COLO829 (cell line): ENCODE results near the gene CIAO3.

Experiments used
- DNase-seq: peaks from one replicate; pipeline ENCODE4 v3.0.0; 2012; ENCODE audit warnings: low spot score

CIAO3 gene

GRCh38 chr16:709566-710499 is 31.0 kb downstream of the CIAO3 start:
- DNase-seq, result peak; percentile 96

GRCh38 chr16:708959-709358 is 31.8 kb downstream of the CIAO3 start:
- DNase-seq, result no peak

GRCh38 chr16:708019-708418 is 32.8 kb downstream of the CIAO3 start:
- DNase-seq, result no peak

- no peak for DNase-seq
Measured at GRCh38 chr16:707062-707538, 33.7 kb downstream of the CIAO3 start.

- DNase-seq, result no peak
Measured at GRCh38 chr16:706189-707061, 34.4 kb downstream of the CIAO3 start.

GRCh38 chr16:705431-706188 is 35.2 kb downstream of the CIAO3 start, which contains the start of gene FBXL16:
FBXL16 (minus strand) TSS chr16:705801; CDS start chr16:697405, 8,396 bp downstream.
- DNase-seq, result no peak

- no peak for DNase-seq
Measured at GRCh38 chr16:704552-705380, 36.0 kb downstream of the CIAO3 start.

- no peak for DNase-seq
Measured at GRCh38 chr16:704047-704446, 36.8 kb downstream of the CIAO3 start.

- no peak for DNase-seq
Measured at GRCh38 chr16:703406-703805, 37.4 kb downstream of the CIAO3 start.

- no peak for DNase-seq
Measured at GRCh38 chr16:702341-702740, 38.5 kb downstream of the CIAO3 start.

- no peak for DNase-seq
Measured at GRCh38 chr16:700684-701584, 39.9 kb downstream of the CIAO3 start.

- no peak for DNase-seq
Measured at GRCh38 chr16:698911-699671, 41.7 kb downstream of the CIAO3 start.

GRCh38 chr16:695355-696089 is 45.3 kb downstream of the CIAO3 start:
- DNase-seq, result no peak

GRCh38 chr16:694863-695354 is 45.9 kb downstream of the CIAO3 start:
- DNase-seq, result no peak

GRCh38 chr16:694187-694862 is 46.5 kb downstream of the CIAO3 start:
- DNase-seq, result no peak

GRCh38 chr16:693766-694165 is 47.0 kb downstream of the CIAO3 start:
- no peak for DNase-seq

- no peak for DNase-seq
Measured at GRCh38 chr16:693364-693763, 47.4 kb downstream of the CIAO3 start.
